Right ventricle myocardium superior (tissue), 1 donor: ENCODE data around the gene MAML3. TPM values are rescaled to one million over a fixed set of nuclear protein-coding genes. Genes with fewer than 3 reads are reported as not detected.

Source experiments
- ATAC-seq: fragments of 200-7000 bp; cut with Tn5 transposase; one replicate; pipeline ENCODE4 v1.9.1; 2020; ENCODE audit warnings: mild to moderate bottlenecking; ENCODE audit not compliant: poor library complexity
- DNase-seq: peaks from one replicate; pipeline ENCODE4 v3.0.0-alpha.2; 2020
- intact Hi-C: fragments of 100-400 bp; cut with DNase I; formaldehyde crosslinking; loops from one replicate; pipeline ENCODE4 v1.11.2; 2022
- total RNA-seq: library from RNA; stranded (reverse); fragmentation: NEBNext Ultra II Directional; extraction: Animal tissue kit (Norgen Biotek cat#: 25700); gene quantifications from one replicate; pipeline ENCODE4 v1.2.1, GENCODE V29; 2021
- donor health status: DM: no; HTN: yes; CAD: no; lungs with severe emphysema.

MAML3 gene
- total RNA-seq, 1 donor from 2014 or later = 2.4 TPM

DNA sequence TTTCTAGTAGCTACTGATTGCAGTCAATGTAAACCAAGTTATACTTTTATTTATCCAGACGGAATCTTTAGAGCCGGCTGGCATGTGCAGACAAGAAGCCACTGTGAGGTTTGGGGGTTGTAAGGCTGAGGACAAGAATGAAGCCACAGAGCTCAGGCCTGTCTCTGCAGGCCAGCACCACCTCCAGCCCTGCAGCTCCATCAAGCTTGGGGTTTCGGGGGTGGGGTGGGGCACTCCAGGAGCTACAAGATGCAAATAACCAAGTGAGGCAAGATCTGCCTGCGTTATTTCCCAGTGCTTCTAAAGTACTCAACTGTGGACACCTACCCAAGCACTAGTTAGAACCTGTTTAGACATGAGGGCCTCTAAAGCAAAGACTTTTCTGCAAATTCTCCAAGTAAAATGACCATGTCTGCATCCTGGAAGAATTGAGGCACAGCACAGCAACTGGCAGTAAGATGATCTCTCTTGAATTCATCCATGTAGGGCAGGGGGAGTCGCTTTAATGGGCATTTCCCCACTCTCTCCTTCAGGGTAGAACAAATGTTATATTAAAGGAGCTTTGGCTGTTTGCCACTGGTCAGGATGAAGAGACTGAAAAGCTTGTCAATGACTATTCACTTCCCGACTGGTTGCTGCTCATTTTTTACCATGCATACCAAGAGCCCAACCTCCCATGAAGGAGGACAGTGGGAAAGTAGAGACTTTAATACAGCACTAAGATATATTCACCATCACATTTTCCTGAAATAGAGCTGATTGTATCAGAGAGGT is 265.8 kb downstream of the MAML3 start:
- intact Hi-C loops = no loop called here
- ATAC-seq (no peak), DNase-seq (no peak)

DNA sequence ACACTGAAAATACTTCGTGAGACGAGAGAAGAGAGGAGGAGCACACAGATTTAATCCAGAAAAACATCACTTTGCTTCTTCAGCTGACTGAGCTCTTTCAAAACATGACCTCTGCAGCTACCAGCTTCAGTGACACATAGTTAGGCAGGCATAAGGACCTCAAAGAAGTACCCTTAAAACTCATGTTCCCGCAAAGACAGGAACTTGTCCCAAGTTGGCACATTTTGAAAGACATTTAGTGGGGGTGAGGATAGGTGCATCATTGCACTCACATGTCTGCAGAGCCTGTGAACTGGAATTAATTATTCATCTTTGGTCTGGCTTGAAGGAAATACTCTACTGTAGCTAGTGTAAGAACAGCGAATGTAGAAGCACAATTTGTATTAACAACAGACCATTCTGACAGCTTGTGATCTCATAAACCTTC is 266.6 kb downstream of the MAML3 start:
- intact Hi-C loops = no loop called here

DNA sequence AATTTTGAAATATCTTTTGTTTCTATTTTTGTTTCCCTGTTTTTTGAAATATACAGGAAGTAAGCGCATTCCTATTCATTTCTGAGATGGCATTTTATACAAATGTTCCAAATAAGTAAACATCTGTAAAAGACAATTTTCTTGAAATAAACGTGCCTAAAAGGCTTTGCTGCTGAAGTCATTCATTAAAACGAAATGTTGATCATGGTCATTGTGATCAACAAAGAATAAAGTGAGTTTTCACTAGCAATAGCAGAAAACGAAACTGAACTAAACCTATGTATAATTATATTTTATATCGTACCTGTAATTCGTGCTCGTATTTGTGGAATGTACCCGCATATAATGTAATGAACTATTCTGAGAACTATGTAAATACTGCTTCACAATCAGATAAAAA is 267.2 kb downstream of the MAML3 start:
- intact Hi-C loops = no loop called here
- ATAC-seq = no peak

More for the DNA sequence above, 266.6 kb downstream of the MAML3 start:
- ATAC-seq (no peak), DNase-seq (no peak)

DNA sequence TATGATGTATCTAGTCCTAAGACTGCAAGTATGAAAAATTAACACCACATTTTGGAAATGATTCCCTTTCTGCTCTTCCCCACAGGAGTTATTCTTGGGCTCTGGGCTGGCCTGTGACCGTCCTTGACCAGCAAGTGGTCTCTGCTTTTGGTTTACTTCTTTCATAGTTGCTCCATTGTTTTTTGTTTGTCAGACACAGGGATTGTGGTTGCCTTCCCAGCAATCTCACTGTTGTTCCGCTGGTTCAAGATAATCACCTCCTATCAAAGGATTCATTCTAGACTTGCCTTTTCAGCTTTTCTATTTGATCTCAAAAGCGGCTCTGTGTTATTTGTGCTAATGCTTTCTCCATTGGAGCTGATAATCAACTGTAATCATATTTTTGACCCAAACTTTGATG is 269.5 kb downstream of the MAML3 start:
- no peak for ATAC-seq
- DNase-seq = no peak
- intact Hi-C loops = no loop called here

More for the DNA sequence above, 267.2 kb downstream of the MAML3 start:
- DNase-seq = no peak

DNA sequence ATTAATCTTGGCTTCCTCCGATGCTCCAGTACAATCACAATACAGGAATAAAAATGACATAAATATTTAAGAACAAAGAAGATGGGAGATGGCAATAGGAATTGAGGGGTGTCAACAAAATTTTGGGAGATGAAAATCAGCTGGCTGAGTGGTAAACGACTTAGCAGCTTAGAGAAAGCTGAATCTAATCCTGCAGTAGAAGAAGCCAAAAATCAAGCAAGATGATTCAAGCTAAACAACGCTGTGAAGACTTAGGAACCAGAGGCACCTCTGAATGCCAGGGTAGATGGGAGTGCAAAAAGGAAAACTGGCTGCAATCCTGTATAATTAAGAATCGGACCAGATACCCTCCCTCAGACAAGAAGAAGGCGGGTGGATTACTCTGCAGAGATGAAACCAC is 273.1 kb downstream of the MAML3 start:
- DNase-seq (no peak), ATAC-seq (no peak)
- intact Hi-C loops = no loop called here

DNA sequence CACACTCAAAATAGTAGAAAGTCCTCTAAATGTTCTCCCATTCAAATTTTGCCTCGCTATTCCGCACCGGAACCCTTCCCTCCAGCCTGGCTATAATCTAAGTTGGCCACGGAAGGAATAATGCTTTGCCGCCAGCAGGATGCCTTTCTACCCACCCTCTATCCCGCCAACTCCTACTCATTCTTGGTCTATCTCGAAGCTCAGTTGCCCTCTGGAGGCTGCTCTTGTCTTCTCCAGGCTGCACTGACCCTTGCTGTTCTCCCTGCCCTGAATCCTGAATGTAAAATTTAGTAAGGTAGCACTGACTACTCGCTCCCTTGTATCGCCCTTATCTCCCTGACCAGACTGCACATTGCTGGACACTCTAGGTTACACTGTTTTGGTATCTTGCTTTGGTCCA is 275.9 kb downstream of the MAML3 start:
- intact Hi-C loops = no loop called here
- no peak for DNase-seq
- ATAC-seq = no peak

DNA sequence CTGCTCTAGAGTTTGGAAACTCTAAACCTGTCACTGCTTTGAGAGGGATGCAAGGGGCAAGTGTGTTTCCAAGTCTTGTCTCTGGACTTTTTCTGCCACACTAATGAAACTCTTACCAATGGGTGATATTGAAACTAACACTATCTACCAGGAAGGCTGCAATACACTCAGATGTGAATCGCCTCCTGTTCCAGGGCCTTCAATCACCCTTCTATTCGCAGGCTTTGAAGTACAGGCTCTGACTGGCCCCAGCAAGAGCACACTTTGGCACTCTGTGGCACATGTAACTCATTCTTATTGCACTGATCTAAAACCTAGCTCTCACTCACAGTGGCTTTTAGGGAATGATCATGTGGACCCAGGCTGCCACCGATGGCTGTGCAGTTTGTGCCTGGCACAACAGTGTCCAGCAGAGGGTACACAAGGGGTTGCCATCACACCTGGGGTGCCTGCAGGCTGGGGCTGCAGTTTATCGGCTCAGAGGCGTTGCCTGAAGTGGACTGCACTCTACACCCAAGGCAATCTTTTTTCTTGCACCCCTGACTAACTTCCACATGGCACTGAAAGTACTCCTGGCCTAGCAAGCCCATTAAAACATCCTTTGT is 277.5 kb downstream of the MAML3 start:
- DNase-seq = no peak
- peak; percentile 55 for ATAC-seq
- intact Hi-C loops = no loop called here

DNA sequence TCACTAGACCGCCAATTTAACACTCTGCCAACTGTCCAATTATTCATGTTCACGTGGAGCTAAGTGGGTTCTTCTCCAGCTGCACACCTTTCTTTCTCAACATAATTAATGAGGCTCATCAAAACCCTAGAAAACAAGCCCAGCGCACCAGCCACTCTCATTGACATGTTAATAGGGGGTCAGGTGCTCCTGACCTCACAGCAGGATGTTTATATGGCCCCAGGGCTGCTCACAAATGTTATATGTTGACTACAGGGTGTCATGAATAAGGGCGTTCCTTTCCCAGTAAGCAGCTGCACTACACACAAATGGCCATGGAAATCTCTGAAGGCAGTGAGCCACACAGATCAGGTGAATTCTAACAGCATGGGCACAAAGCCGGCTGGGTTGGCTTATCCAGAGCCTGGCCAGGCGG is 278.6 kb downstream of the MAML3 start:
- intact Hi-C loops = no loop called here
- DNase-seq = no peak
- no peak for ATAC-seq

GRCh38 chr4:139873111-139873860 is 280.7 kb downstream of the MAML3 start:
- intact Hi-C loops = no loop called here
- no peak for ATAC-seq
- no peak for DNase-seq

GRCh38 chr4:139872274-139872673 is 281.7 kb downstream of the MAML3 start:
- ATAC-seq (no peak), DNase-seq (no peak)
- intact Hi-C loops = no loop called here

GRCh38 chr4:139869810-139870209 is 284.2 kb downstream of the MAML3 start:
- DNase-seq = no peak
- no peak for ATAC-seq
- intact Hi-C loops = no loop called here

DNA sequence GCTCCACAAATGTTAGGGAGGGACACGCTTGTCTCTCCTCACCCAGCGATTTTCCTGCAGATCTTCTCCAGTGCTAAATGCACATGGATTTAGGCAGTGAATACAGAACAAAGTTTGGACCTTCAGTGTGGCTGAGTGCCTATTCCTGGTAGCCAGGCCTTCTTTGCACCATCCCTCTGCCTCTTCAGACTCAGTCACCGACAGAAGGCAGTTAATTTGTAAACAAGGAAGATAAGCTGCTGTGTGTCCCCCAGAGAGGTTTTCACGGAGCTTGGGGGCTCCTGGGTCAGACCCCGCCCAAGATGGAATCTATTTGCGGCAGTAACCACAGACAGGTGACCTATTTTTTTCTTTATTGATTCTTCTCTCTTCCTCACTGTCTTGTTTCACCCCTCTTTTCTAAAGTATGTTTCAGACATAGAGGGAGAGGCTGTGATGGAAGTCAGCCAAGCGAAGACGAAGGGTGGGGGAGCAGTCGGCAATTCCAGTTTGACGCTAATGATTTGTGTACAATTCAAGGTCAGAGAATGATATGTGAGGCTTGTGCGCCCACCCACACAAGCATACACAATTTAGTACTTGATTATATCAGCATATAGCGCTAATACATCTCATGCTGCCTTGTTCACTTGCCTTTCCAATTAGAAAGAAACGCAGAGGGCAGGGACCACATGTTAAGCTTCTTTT is 287.6 kb downstream of the MAML3 start:
- intact Hi-C loops = no loop called here

GRCh38 chr4:139865537-139865936 is 288.4 kb downstream of the MAML3 start:
- intact Hi-C loops = no loop called here
- DNase-seq (no peak), ATAC-seq (no peak)

More for the DNA sequence above, 287.6 kb downstream of the MAML3 start:
- ATAC-seq (no peak), DNase-seq (no peak)

- intact Hi-C loops = no loop called here
- no peak for DNase-seq
Measured at GRCh38 chr4:139863531-139863930, 290.5 kb downstream of the MAML3 start.

DNA sequence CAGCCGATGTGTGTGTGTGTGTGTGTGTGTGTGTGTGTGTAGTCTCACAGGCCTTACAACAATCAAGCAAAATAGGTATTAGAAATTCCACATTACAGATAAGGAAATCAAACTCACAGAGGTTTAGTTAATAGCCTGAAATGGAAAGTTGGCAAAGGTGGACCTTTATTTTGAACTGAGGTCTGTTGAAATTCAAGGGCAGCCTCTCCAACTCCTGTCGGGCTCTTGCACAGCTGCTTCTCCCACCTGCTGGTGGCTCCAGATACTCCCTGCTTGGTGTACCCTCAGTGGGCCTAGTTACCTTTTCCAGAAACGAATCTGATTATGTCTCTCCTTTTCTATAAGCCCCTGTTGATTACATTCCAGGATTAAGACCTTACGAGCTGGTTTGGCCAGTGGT is 292.5 kb downstream of the MAML3 start:
- intact Hi-C loops = no loop called here
- DNase-seq = no peak
- ATAC-seq = peak; percentile 74

More at GRCh38 chr4:139863531-139863930, 290.5 kb downstream of the MAML3 start:
- no peak for ATAC-seq

DNA sequence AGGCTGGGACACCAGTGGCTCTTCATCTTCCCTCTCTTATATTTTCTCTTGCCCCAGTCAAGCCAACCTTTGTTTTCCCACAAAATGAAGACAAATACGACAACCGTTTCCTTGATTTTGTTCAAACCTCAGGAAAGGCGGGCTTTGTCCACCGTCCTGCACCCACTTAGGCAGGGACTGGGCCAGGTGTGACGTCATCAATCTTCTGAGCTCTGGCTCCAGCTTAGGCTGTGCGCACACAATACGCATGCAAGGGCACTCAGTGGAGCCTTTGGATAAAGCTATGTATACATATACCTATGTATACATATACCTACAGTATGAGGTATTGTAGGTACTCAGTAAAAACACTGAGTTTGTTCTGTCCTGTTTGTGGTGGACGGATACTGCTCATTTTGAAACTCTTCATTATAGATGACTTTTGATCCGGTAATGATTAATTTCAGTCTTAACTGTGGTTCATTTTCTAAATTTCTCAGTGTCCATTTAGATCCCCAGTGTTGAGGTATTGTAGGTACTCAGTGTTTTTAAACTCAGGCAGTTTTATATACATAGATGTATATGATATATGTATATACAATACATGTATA is 293.5 kb downstream of the MAML3 start:
- no peak for DNase-seq
- ATAC-seq = no peak
- intact Hi-C loops = no loop called here

DNA sequence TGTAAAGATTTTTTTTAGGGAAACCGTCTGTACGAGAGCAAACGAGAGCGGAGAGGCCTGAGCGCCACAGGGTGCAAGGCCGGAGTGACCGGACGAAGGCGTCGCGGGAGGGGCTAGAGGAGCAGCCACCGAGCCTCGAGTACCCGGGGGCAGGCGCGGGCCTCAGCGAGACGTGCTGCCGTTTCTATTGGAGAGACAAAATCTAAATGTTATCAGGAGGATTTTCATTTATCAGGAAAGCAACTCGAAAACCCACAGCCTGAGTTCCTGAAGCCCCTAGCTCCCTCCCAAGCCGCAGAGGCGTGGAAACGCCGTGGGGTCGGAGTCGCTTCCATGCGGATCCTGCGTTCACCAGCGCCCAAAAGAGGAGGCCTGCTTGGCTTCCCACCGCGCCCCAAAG is 294.1 kb downstream of the MAML3 start:
- no peak for ATAC-seq
- intact Hi-C loops = no loop called here
- no peak for DNase-seq

GRCh38 chr4:139858436-139859205 is 295.4 kb downstream of the MAML3 start:
- ATAC-seq (no peak), DNase-seq (no peak)
- intact Hi-C loops = no loop called here
